CD4-positive, alpha-beta T cell (primary cell): ENCODE results near the gene TMPRSS9. TPM values are rescaled to one million over a fixed set of nuclear protein-coding genes. Genes with fewer than 3 reads are reported as not detected.
"Not testable (repeated sequence)": the region's sequence is repeated elsewhere in the genome, so short reads cannot be mapped to it uniquely, and the experiment has no call there.

Source experiments
- ATAC-seq: fragments of 200-7000 bp; cut with Tn5 transposase; one replicate; pipeline ENCODE4 v1.10.0; 2022; ENCODE audit warnings: mild to moderate bottlenecking; ENCODE audit not compliant: poor library complexity
- CTCF ChIA-PET: fragments of 350-600 bp; sonication (Branson Sonifier 250); formaldehyde crosslinking; loops from one replicate; lab custom pipeline; 2021; ENCODE audit warnings: antibody characterized with exemption, inconsistent platforms; lab: Charles Lee
- POLR2A ChIA-PET: fragments of 350-600 bp; sonication (Branson Sonifier 250); formaldehyde crosslinking; loops from one replicate; lab custom pipeline; 2021; ENCODE audit warnings: antibody characterized with exemption, inconsistent platforms; lab: Charles Lee
- DNase-seq, 14 experiments: peaks; one replicate each; pipeline ENCODE4 v3.0.0-alpha.2; 2013 to 2020; ENCODE audit warnings: mixed read lengths in 2 of 14
- H3K27ac ChIP-seq, 2 donors: one replicate each; pipeline versions ENCODE4 v1.5.1 to v1.7.0; 2013; ENCODE audit warnings: low read length in 2 of 2, low read depth in 1 of 2, mild to moderate bottlenecking in 1 of 2
- H3K27me3 ChIP-seq, 2 experiments: 1 replicate in 1 of 2; 2 replicates in 1 of 2; pipeline versions ENCODE4 v1.6.1 to v1.7.0; 2013; ENCODE audit warnings: low read length in 2 of 2, control low read depth in 1 of 2, mild to moderate bottlenecking in 1 of 2, moderate library complexity in 1 of 2; ENCODE audit not compliant: insufficient read depth in 2 of 2, control insufficient read depth in 1 of 2
- H3K36me3 ChIP-seq: one replicate; pipeline ENCODE4 v1.6.1; 2013; ENCODE audit warnings: low read length, control low read depth; ENCODE audit not compliant: insufficient read depth
- H3K4me1 ChIP-seq: one replicate; pipeline ENCODE4 v1.6.1; 2013; ENCODE audit warnings: low read length, control low read depth; ENCODE audit not compliant: insufficient read depth
- H3K4me3 ChIP-seq: one replicate; pipeline ENCODE4 v1.5.1; 2013; ENCODE audit warnings: mild to moderate bottlenecking, low read length, moderate library complexity
- H3K9me3 ChIP-seq, 2 experiments: 1 replicate in 1 of 2; 2 replicates in 1 of 2; pipeline versions ENCODE4 v1.6.1 to v1.7.0; 2013; ENCODE audit warnings: low read length in 2 of 2, mild to moderate bottlenecking in 2 of 2, control low read depth in 1 of 2, moderate library complexity in 1 of 2; ENCODE audit not compliant: control insufficient read depth in 1 of 2, insufficient read depth in 1 of 2
- H3K27ac Mint-ChIP-seq: one replicate; pipeline ENCODE4 v1.8.0; 2020; ENCODE audit warnings: mixed read lengths
- H3K27me3 Mint-ChIP-seq: one replicate; pipeline ENCODE4 v1.8.0; 2021; ENCODE audit warnings: mixed read lengths
- H3K36me3 Mint-ChIP-seq: one replicate; pipeline ENCODE4 v1.8.0; 2021; ENCODE audit warnings: low read depth, mixed read lengths
- H3K4me1 Mint-ChIP-seq: one replicate; pipeline ENCODE4 v1.8.0; 2021; ENCODE audit warnings: low read depth, mixed read lengths
- H3K4me3 Mint-ChIP-seq: one replicate; pipeline ENCODE4 v1.8.0; 2020; ENCODE audit warnings: mild to moderate bottlenecking, mixed read lengths
- H3K9me3 Mint-ChIP-seq: one replicate; pipeline ENCODE4 v1.8.0; 2020; ENCODE audit warnings: mixed read lengths
- CTCF ChIP-seq: fragments of 200-600 bp; IDR thresholded peaks from one replicate; pipeline ENCODE4 v1.8.0; 2022; ENCODE audit warnings: antibody characterized with exemption, mild to moderate bottlenecking
- intact Hi-C, 2 experiments: fragments of 100-400 bp; cut with DNase I in 1 of 2; cut with micrococcal nuclease in 1 of 2; formaldehyde crosslinking; loops; one replicate each; pipeline versions ENCODE4 v1.15.1 to v1.9.0; 2023 to 2025; cut with DNase I, micrococcal nuclease
- total RNA-seq, 174 experiments: library from RNA in 2 of 174; stranded (reverse) in 2 of 174; gene quantifications; one replicate each; pipeline ENCODE4 v1.2.3 and lab custom pipeline; 2021 to 2026

TMPRSS9 gene
- total RNA-seq, 2 experiments from 2014 or later, result not detected

GRCh38 chr19:2455851-2456570 lies 95.9 kb downstream of the TMPRSS9 start:
- Mint-ChIP-seq H3K27ac (peak overlapping the region; percentile 30), H3K36me3 (no peaks in the 10 kb centered on the region), H3K4me1 (peaks cover 13% of the 10 kb centered on the region), H3K9me3 (no peaks in the 10 kb centered on the region), H3K27me3 (no peaks in the 10 kb centered on the region), H3K4me3 (peak overlapping the region; percentile 85)
- Histone ChIP-seq H3K4me3 (peak overlapping the region; percentile 74), H3K36me3 (no peaks in the 10 kb centered on the region), H3K4me1 (peaks cover 25% of the 10 kb centered on the region), H3K27me3 (no peaks in the 10 kb centered on the region), H3K27ac (no peak overlapping the region), H3K9me3 (no peaks in the 10 kb centered on the region)
- intact Hi-C loops, result loop anchor here (2.0 to 5.0 kb wide), 2 partner anchors 219 to 286 kb away; partner anchors contain the start of genes PLEKHJ1 (in 1 of the 2), SF3A2 (in 1 of the 2) and SLC39A3 (in 1 of the 2)
- no peak for TF ChIP-seq CTCF
- ChIA-PET POLR2A (interaction anchor here (1.0 to 3.8 kb wide), 10 partner anchors 9 to 803 kb away, joined by 3 to 45 read pairs (median 4); partner anchors contain the start of genes GADD45B, PLEKHJ1, TCF3 and TIMM13), CTCF (interaction anchor here (1.1 to 2.0 kb wide), 2 partner anchors 156 to 181 kb away, joined by 3 to 9 read pairs; no protein-coding TSS in a partner anchor)
- ATAC-seq (peak; percentile 33), DNase-seq (peak in 9 of 14 experiments; percentile 19 to 83 (median 42))

- ChIA-PET CTCF (interaction anchor here (1.4 to 2.0 kb wide), 3 partner anchors 154 to 180 kb away, joined by 3 to 9 read pairs (median 9); no protein-coding TSS in a partner anchor), POLR2A (interaction anchor here (0.6 to 3.8 kb wide), 16 partner anchors 11 to 1305 kb away, joined by 3 to 45 read pairs (median 4); partner anchors contain the start of genes GADD45B, PLEKHJ1, TCF3 and TIMM13)
- Mint-ChIP-seq H3K4me3 (peak overlapping the region; percentile 82), H3K36me3 (no peaks in the 10 kb centered on the region), H3K27ac (peak overlapping the region; percentile 75), H3K27me3 (no peaks in the 10 kb centered on the region), H3K9me3 (no peaks in the 10 kb centered on the region), H3K4me1 (peaks cover 13% of the 10 kb centered on the region)
- H3K9me3 ChIP-seq, result no peaks in the 10 kb centered on the region
- TF ChIP-seq CTCF, result no peak
- ATAC-seq (no peak), DNase-seq (no peak)
- no peaks in the 10 kb centered on the region for H3K36me3 ChIP-seq
- peaks cover 38% of the 10 kb centered on the region for H3K4me1 ChIP-seq
- H3K27ac ChIP-seq, result peak overlapping the region; percentile 56 to 64
- H3K4me3 ChIP-seq, result peak overlapping the region; percentile 34
- intact Hi-C loops, result loop anchor here (1.0 to 5.0 kb wide), 3 partner anchors 31 to 285 kb away; partner anchors contain the start of genes PLEKHJ1 (in 1 of the 2), SF3A2 (in 1 of the 2) and SLC39A3 (in 1 of the 2)
- H3K27me3 ChIP-seq, result peaks cover 0 to 3% of the 10 kb centered on the region in 2 experiments
Measured at GRCh38 chr19:2457394-2458037, 97.5 kb downstream of the TMPRSS9 start.

GRCh38 chr19:2458054-2458453 lies 98.0 kb downstream of the TMPRSS9 start:
- H3K4me1 ChIP-seq, result peaks cover 43% of the 10 kb centered on the region
- H3K9me3 ChIP-seq, result no peaks in the 10 kb centered on the region
- H3K4me3 ChIP-seq, result no peak overlapping the region
- DNase-seq (no peak), ATAC-seq (no peak)
- Mint-ChIP-seq H3K36me3 (no peaks in the 10 kb centered on the region), H3K9me3 (no peaks in the 10 kb centered on the region), H3K27ac (no peak overlapping the region), H3K4me1 (peaks cover 13% of the 10 kb centered on the region), H3K27me3 (no peaks in the 10 kb centered on the region), H3K4me3 (no peak overlapping the region)
- POLR2A ChIA-PET, result interaction anchor here (1.6 to 3.8 kb wide), 3 partner anchors 19 to 126 kb away, joined by 4 to 45 read pairs (median 36); partner anchors contain the start of genes GADD45B and TIMM13
- H3K27me3 ChIP-seq, result peaks cover 0 to 3% of the 10 kb centered on the region in 2 experiments
- H3K27ac ChIP-seq, result no peak overlapping the region
- CTCF ChIA-PET, result interaction anchor here (1.4 to 1.6 kb wide), 2 partner anchors 156 to 179 kb away, joined by 3 to 9 read pairs; no protein-coding TSS in a partner anchor
- intact Hi-C loops, result loop anchor here in 1 of 2 experiments (5.0 kb wide), 1 partner anchor 284 kb away; the partner anchor contains the start of gene SLC39A3
- H3K36me3 ChIP-seq, result no peaks in the 10 kb centered on the region
- TF ChIP-seq CTCF, result no peak

- intact Hi-C loops, result loop anchor here in 1 of 2 experiments (5.0 kb wide), 1 partner anchor 284 kb away; the partner anchor contains the start of gene SLC39A3
- H3K36me3 ChIP-seq, H3K27ac ChIP-seq, H3K27me3 Mint-ChIP-seq, H3K36me3 Mint-ChIP-seq, ATAC-seq, POLR2A ChIA-PET, H3K4me3 Mint-ChIP-seq, H3K4me3 ChIP-seq, H3K9me3 Mint-ChIP-seq, H3K27me3 ChIP-seq, CTCF ChIA-PET, H3K9me3 ChIP-seq, DNase-seq, H3K27ac Mint-ChIP-seq: not testable (repeated sequence)
- peaks cover 43% of the 10 kb centered on the region for H3K4me1 ChIP-seq
- peaks cover 13% of the 10 kb centered on the region for H3K4me1 Mint-ChIP-seq
Measured at GRCh38 chr19:2458776-2459175, 98.7 kb downstream of the TMPRSS9 start.
